Neural progenitor cell (in vitro differentiated cells): ENCODE data around the gene PRKAG2. TPM values are rescaled to one million over a fixed set of nuclear protein-coding genes. Genes with fewer than 3 reads are reported as not detected.

Source experiments
- DNase-seq: peaks from one replicate; pipeline ENCODE4 v3.0.0-alpha.2; 2016; ENCODE audit warnings: low spot score
- H2AFZ ChIP-seq: fragments of 200-600 bp; sonication (generic); replicated peaks from 2 replicates; pipeline ENCODE4 v1.6.1; 2016; ENCODE audit warnings: antibody characterized with exemption
- H3F3A ChIP-seq: fragments of 200-600 bp; sonication (generic); 2 replicates; pipeline ENCODE4 v1.6.1; 2016; ENCODE audit warnings: antibody characterized with exemption, low read depth
- H3K27ac ChIP-seq: fragments of 200-600 bp; sonication (generic); 2 replicates; pipeline ENCODE4 v1.5.1; 2016; ENCODE audit warnings: mild to moderate bottlenecking
- H3K27me3 ChIP-seq: fragments of 200-600 bp; sonication (generic); 2 replicates; pipeline ENCODE4 v1.6.1; 2016; ENCODE audit warnings: mild to moderate bottlenecking, moderate library complexity
- H3K36me3 ChIP-seq: fragments of 200-600 bp; sonication (generic); 2 replicates; pipeline ENCODE4 v1.5.1; 2016
- H3K4me1 ChIP-seq: fragments of 200-600 bp; sonication (generic); 2 replicates; pipeline ENCODE4 v1.6.1; 2016; ENCODE audit warnings: mixed run types
- H3K4me2 ChIP-seq: fragments of 200-600 bp; sonication (generic); 2 replicates; pipeline ENCODE4 v1.6.1; 2016
- H3K4me3 ChIP-seq: fragments of 200-600 bp; sonication (generic); 2 replicates; pipeline ENCODE4 v1.5.1; 2016
- H3K79me2 ChIP-seq: fragments of 200-600 bp; sonication (generic); 2 replicates; pipeline ENCODE4 v1.6.1; 2016; ENCODE audit warnings: low read depth
- H3K9ac ChIP-seq: fragments of 200-600 bp; sonication (generic); 2 replicates; pipeline ENCODE4 v1.6.1; 2016
- H3K9me3 ChIP-seq: fragments of 200-600 bp; sonication (generic); 2 replicates; pipeline ENCODE4 v1.5.1; 2016; ENCODE audit warnings: low read depth
- H4K20me1 ChIP-seq: fragments of 200-600 bp; sonication (generic); 2 replicates; pipeline ENCODE4 v1.6.1; 2016; ENCODE audit warnings: low read depth
- H3K27ac Mint-ChIP-seq: 3 replicates; pipeline ENCODE4 v1.8.0; 2021; ENCODE audit warnings: mixed read lengths
- H3K27me3 Mint-ChIP-seq: 2 replicates; pipeline ENCODE4 v1.8.0; 2022; ENCODE audit warnings: low read depth, mild to moderate bottlenecking, inconsistent platforms, moderate library complexity, mixed read lengths; ENCODE audit not compliant: insufficient read depth
- H3K36me3 Mint-ChIP-seq: 3 replicates; pipeline ENCODE4 v1.8.0; 2021; ENCODE audit warnings: mixed read lengths
- H3K4me1 Mint-ChIP-seq: 3 replicates; pipeline ENCODE4 v1.8.0; 2021; ENCODE audit warnings: mixed read lengths
- H3K4me3 Mint-ChIP-seq: 3 replicates; pipeline ENCODE4 v1.8.0; 2021; ENCODE audit warnings: mild to moderate bottlenecking, moderate library complexity, mixed read lengths
- H3K9me3 Mint-ChIP-seq: 3 replicates; pipeline ENCODE4 v1.8.0; 2020; ENCODE audit warnings: mixed read lengths
- CTCF ChIP-seq: fragments of 200-600 bp; sonication (generic); IDR thresholded peaks from 2 replicates; pipeline ENCODE4 v1.5.1; 2017; ENCODE audit warnings: antibody characterized with exemption, mild to moderate bottlenecking
- EZH2 ChIP-seq: fragments of 200-600 bp; sonication (generic); IDR thresholded peaks from 2 replicates; pipeline ENCODE4 v1.6.1; 2017; ENCODE audit warnings: antibody characterized with exemption, mild to moderate bottlenecking, moderate library complexity
- EZH2phosphoT487 ChIP-seq: fragments of 200-600 bp; sonication (generic); IDR thresholded peaks from 2 replicates; pipeline ENCODE4 v1.6.1; 2017; ENCODE audit warnings: antibody characterized with exemption
- total RNA-seq: library from RNA; depleted of rRNA; stranded (reverse); fragments of >200 nt; gene quantifications from 2 replicates; pipeline ENCODE4 v1.2.3, GENCODE V29; 2015; ENCODE audit warnings: low replicate concordance

The PRKAG2 gene
- total RNA-seq, 1 donor from 2014 or later = 11.4 TPM

GRCh38 chr7:151756076-151756731, 120.7 kb downstream of the PRKAG2 start:
- Histone ChIP-seq H3K4me1 (peaks cover 18% of the 10 kb centered on the region), H3K27me3 (no peaks in the 10 kb centered on the region), H3K79me2 (no peaks in the 10 kb centered on the region), H3K27ac (no peak overlapping the region), H2AFZ (no peak overlapping the region), H3K9me3 (no peaks in the 10 kb centered on the region), H4K20me1 (no peaks in the 10 kb centered on the region), H3F3A (no peaks in the 10 kb centered on the region), H3K4me2 (no peak overlapping the region), H3K36me3 (no peaks in the 10 kb centered on the region), H3K4me3 (no peak overlapping the region), H3K9ac (no peak overlapping the region)
- TF ChIP-seq EZH2phosphoT487 (no peak), CTCF (no peak), EZH2 (no peak)
- H3K27ac Mint-ChIP-seq = no peak overlapping the region
- H3K36me3 Mint-ChIP-seq = no peaks in the 10 kb centered on the region
- H3K27me3 Mint-ChIP-seq = peaks cover 5% of the 10 kb centered on the region
- no peak overlapping the region for H3K4me3 Mint-ChIP-seq
- no peak for DNase-seq
- peaks cover 32% of the 10 kb centered on the region for H3K4me1 Mint-ChIP-seq
- no peaks in the 10 kb centered on the region for H3K9me3 Mint-ChIP-seq

GRCh38 chr7:151755131-151755801, 121.6 kb downstream of the PRKAG2 start:
- Histone ChIP-seq H3K79me2 (no peaks in the 10 kb centered on the region), H4K20me1 (no peaks in the 10 kb centered on the region), H3K27me3 (no peaks in the 10 kb centered on the region), H3K36me3 (no peaks in the 10 kb centered on the region), H3K4me2 (no peak overlapping the region), H3K9ac (no peak overlapping the region), H3K4me1 (peaks cover 18% of the 10 kb centered on the region), H3K27ac (no peak overlapping the region), H3K9me3 (no peaks in the 10 kb centered on the region), H3F3A (no peaks in the 10 kb centered on the region), H3K4me3 (no peak overlapping the region), H2AFZ (no peak overlapping the region)
- peak overlapping the region; percentile 88 for H3K27ac Mint-ChIP-seq
- H3K27me3 Mint-ChIP-seq = peaks cover 5% of the 10 kb centered on the region
- no peak for DNase-seq
- no peak overlapping the region for H3K4me3 Mint-ChIP-seq
- H3K9me3 Mint-ChIP-seq = no peaks in the 10 kb centered on the region
- TF ChIP-seq CTCF (no peak), EZH2 (no peak), EZH2phosphoT487 (no peak)
- H3K4me1 Mint-ChIP-seq = peaks cover 32% of the 10 kb centered on the region
- H3K36me3 Mint-ChIP-seq = no peaks in the 10 kb centered on the region

- H3K27me3 Mint-ChIP-seq = peaks cover 5% of the 10 kb centered on the region
- no peaks in the 10 kb centered on the region for H3K27me3 ChIP-seq
- H3K4me2 ChIP-seq = no peak overlapping the region
- TF ChIP-seq EZH2 (no peak), EZH2phosphoT487 (no peak), CTCF (no peak)
- H3K27ac ChIP-seq = no peak overlapping the region
- no peak overlapping the region for H2AFZ ChIP-seq
- no peaks in the 10 kb centered on the region for H3F3A ChIP-seq
- no peak overlapping the region for H3K4me3 ChIP-seq
- H3K4me1 ChIP-seq = peaks cover 18% of the 10 kb centered on the region
- H3K9ac ChIP-seq = no peak overlapping the region
- H3K9me3 Mint-ChIP-seq = no peaks in the 10 kb centered on the region
- no peaks in the 10 kb centered on the region for H3K36me3 Mint-ChIP-seq
- H3K27ac Mint-ChIP-seq = peak overlapping the region; percentile 88
- H3K4me3 Mint-ChIP-seq = no peak overlapping the region
- no peaks in the 10 kb centered on the region for H3K9me3 ChIP-seq
- no peaks in the 10 kb centered on the region for H3K36me3 ChIP-seq
- H3K4me1 Mint-ChIP-seq = peaks cover 32% of the 10 kb centered on the region
- no peaks in the 10 kb centered on the region for H3K79me2 ChIP-seq
- H4K20me1 ChIP-seq = no peaks in the 10 kb centered on the region
- no peak for DNase-seq
Measured at GRCh38 chr7:151754688-151755130, 122.2 kb downstream of the PRKAG2 start.
